HG03520 (cell line): ENCODE measurements around the gene KRTAP25-1.

ENCODE experiments used
- ATAC-seq: cut with Tn5 transposase; IDR thresholded peaks from one replicate; pipeline ENCODE4 v1.9.1; 2021; ENCODE audit warnings: mild to moderate bottlenecking, moderate library complexity; ENCODE audit not compliant: unreplicated experiment

Gene KRTAP25-1

GRCh38 chr21:30251781-30252180 is 37.5 kb downstream of the KRTAP25-1 start:
- ATAC-seq, result no peak

- ATAC-seq, result no peak
Observed at GRCh38 chr21:30249936-30250335, 39.4 kb downstream of the KRTAP25-1 start.

GRCh38 chr21:30248844-30249243 is 40.5 kb downstream of the KRTAP25-1 start:
- ATAC-seq, result no peak

GRCh38 chr21:30245061-30245460 is 44.3 kb downstream of the KRTAP25-1 start:
- ATAC-seq, result no peak

GRCh38 chr21:30243691-30244090 is 45.6 kb downstream of the KRTAP25-1 start:
- no peak for ATAC-seq

- ATAC-seq, result no peak
Observed at GRCh38 chr21:30240661-30241060, 48.7 kb downstream of the KRTAP25-1 start.
